Measurements from ENCODE around the gene TLE4. TPM values are rescaled to one million over a fixed set of nuclear protein-coding genes. Genes with fewer than 3 reads are reported as not detected.

Gene TLE4
- total RNA-seq, 1 donor from 2014 or later, result 3.4 TPM

GRCh38 chr9:79570448-79571308 is 1.1 kb upstream of the TLE4 start:
- ATAC-seq, result no peak
- peak; percentile 53 for DNase-seq (ENCODE audit: low spot score)

GRCh38 chr9:79572032-79572607 is 355 bp downstream of the TLE4 start:
- DNase-seq (ENCODE audit: low spot score) (no peak), ATAC-seq (peak; percentile 33)

- DNase-seq (ENCODE audit: low spot score) (peak; percentile 70), ATAC-seq (peak; percentile 30)
These were observed 1.0 kb downstream of the TLE4 start for GRCh38 chr9:79572608-79573411.

- ATAC-seq (no peak), DNase-seq (ENCODE audit: low spot score) (no peak)
These were observed 1.7 kb downstream of the TLE4 start for GRCh38 chr9:79573412-79573923.

GRCh38 chr9:79574136-79574535 is 2.4 kb downstream of the TLE4 start:
- no peak for DNase-seq (ENCODE audit: low spot score)
- no peak for ATAC-seq

- no peak for ATAC-seq
- no peak for DNase-seq (ENCODE audit: low spot score)
These were observed 3.0 kb downstream of the TLE4 start for GRCh38 chr9:79574781-79575180.

- ATAC-seq, result no peak
- no peak for DNase-seq (ENCODE audit: low spot score)
These were observed 3.8 kb downstream of the TLE4 start for GRCh38 chr9:79575547-79575946.

- DNase-seq (ENCODE audit: low spot score) (no peak), ATAC-seq (no peak)
These were observed 6.4 kb downstream of the TLE4 start for GRCh38 chr9:79577969-79578723.

- no peak for ATAC-seq
- DNase-seq (ENCODE audit: low spot score), result no peak
These were observed 7.1 kb downstream of the TLE4 start for GRCh38 chr9:79578891-79579290.

GRCh38 chr9:79579624-79580023 is 7.9 kb downstream of the TLE4 start:
- ATAC-seq (no peak), DNase-seq (ENCODE audit: low spot score) (no peak)

- no peak for ATAC-seq
- no peak for DNase-seq (ENCODE audit: low spot score)
These were observed 8.3 kb downstream of the TLE4 start for GRCh38 chr9:79580055-79580454.

- DNase-seq (ENCODE audit: low spot score), result no peak
- no peak for ATAC-seq
These were observed 9.6 kb downstream of the TLE4 start for GRCh38 chr9:79581388-79581787.

- DNase-seq (ENCODE audit: low spot score) (no peak), ATAC-seq (no peak)
These were observed 10.0 kb downstream of the TLE4 start for GRCh38 chr9:79581794-79582193.

GRCh38 chr9:79583952-79584654 is 12.3 kb downstream of the TLE4 start:
- ATAC-seq (peak; percentile 68), DNase-seq (ENCODE audit: low spot score) (no peak)

- ATAC-seq, result no peak
- DNase-seq (ENCODE audit: low spot score), result no peak
These were observed 12.9 kb downstream of the TLE4 start for GRCh38 chr9:79584655-79584982.

GRCh38 chr9:79588488-79589223 is 16.9 kb downstream of the TLE4 start:
- DNase-seq (ENCODE audit: low spot score), result no peak

GRCh38 chr9:79591458-79591857 is 19.7 kb downstream of the TLE4 start:
- no peak for DNase-seq (ENCODE audit: low spot score)
- ATAC-seq, result no peak

More at GRCh38 chr9:79588488-79589223, 16.9 kb downstream of the TLE4 start:
- ATAC-seq, result no peak

GRCh38 chr9:79592726-79593493 is 21.1 kb downstream of the TLE4 start:
- ATAC-seq (peak; percentile 23), DNase-seq (ENCODE audit: low spot score) (no peak)
